ENCODE data around the gene CASP14. TPM values are rescaled to one million over a fixed set of nuclear protein-coding genes. Genes with fewer than 3 reads are reported as not detected.

The CASP14 gene
- total and polyA plus RNA-seq, 2 of the 8 experiments (the other 6 are each of a cell fraction or from before 2014, with no cell fraction given) = not detected

- Histone ChIP-seq H3K4me1 (replicated peaks in 1 of 4; ENCODE audit: control insufficient read depth in 3 of 4, insufficient read depth in 4 of 4, low read length in 3 of 4) (no peaks in the 10 kb centered on the region), H3K4me2 (ENCODE audit: insufficient read depth in 1 of 2, low read depth in 2 of 2, low read length in 2 of 2) (no peak overlapping the region), H3K4ac (replicated peaks; ENCODE audit: insufficient read length, low read depth, low read length) (no peak overlapping the region), H3K9ac (replicated peaks in 1 of 4; ENCODE audit: extremely low read depth in 1 of 4, low read depth in 3 of 4, low read length in 3 of 4) (no peak overlapping the region), H3K27ac (ENCODE audit: low read depth, low read length) (no peak overlapping the region), H3K4me3 (ENCODE audit: extremely low read depth in 1 of 4, insufficient read depth in 2 of 4, low read depth in 3 of 4, low read length in 4 of 4) (no peak overlapping the region), H2AK5ac (ENCODE audit: low read depth, low read length) (no peak overlapping the region), H4K8ac (ENCODE audit: extremely low read depth, insufficient read depth, low read length) (no peak overlapping the region), H2BK120ac (replicated peaks; ENCODE audit: low read depth, low read length) (no peak overlapping the region), H3K79me2 (ENCODE audit: control insufficient read depth in 1 of 2, insufficient read depth in 2 of 2, low read length in 2 of 2) (no peaks in the 10 kb centered on the region), H3K23ac (ENCODE audit: insufficient read length) (no peak overlapping the region), H2BK5ac (ENCODE audit: low read depth, low read length) (no peak overlapping the region), H4K5ac (ENCODE audit: insufficient read length, low read depth, low read length) (no peak overlapping the region), H2AFZ (ENCODE audit: low read length) (no peak overlapping the region), H4K91ac (replicated peaks; ENCODE audit: insufficient read length, low read length) (no peak overlapping the region), H3K14ac (ENCODE audit: insufficient read length) (no peak overlapping the region), H3K9me3 (ENCODE audit: insufficient read depth in 2 of 2, low read depth in 1 of 2, low read length in 1 of 2) (peaks cover 8 to 19% of the 10 kb centered on the region in 2 experiments; a peak in 3 of 4 replicates), H3K36me3 (ENCODE audit: control insufficient read depth in 2 of 4, insufficient read depth in 4 of 4, low read length in 3 of 4) (no peaks in the 10 kb centered on the region), H3K23me2 (ENCODE audit: low read depth, low read length) (no peaks in the 10 kb centered on the region), H3K18ac (ENCODE audit: extremely low read depth, low read length) (no peak overlapping the region), H2BK15ac (ENCODE audit: low read length) (no peak overlapping the region), H2BK20ac (ENCODE audit: low read length) (no peak overlapping the region), H3K79me1 (ENCODE audit: low read depth, low read length) (no peaks in the 10 kb centered on the region), H3K27me3 (replicated peaks in 1 of 4; ENCODE audit: control insufficient read depth in 3 of 4, extremely low read depth in 1 of 4, insufficient read depth in 3 of 4, low read length in 3 of 4) (no peaks in the 10 kb centered on the region; a peak in 2 of 7 replicates), H2BK12ac (ENCODE audit: low read depth, low read length) (no peak overlapping the region), H4K20me1 (replicated peaks in 1 of 2; ENCODE audit: control insufficient read depth in 1 of 2, insufficient read depth in 2 of 2, low read length in 2 of 2) (no peaks in the 10 kb centered on the region), H3K56ac (replicated peaks; ENCODE audit: insufficient read length, low read depth, low read length) (no peak overlapping the region)
- FAIRE-seq (no peak), DNase-seq (ENCODE audit: low read depth in 1 of 2, low spot score in 2 of 2) (no peak)
- ChIA-PET POLR2A (ENCODE audit: partially characterized antibody) (no interaction called here), CTCF (ENCODE audit: partially characterized antibody) (no interaction called here)
- WGBS, 2 experiments (ENCODE audit: extremely low coverage in 1 of 2, insufficient coverage in 1 of 2, insufficient read length in 1 of 2, insufficient replicate concordance in 2 of 2, low coverage in 1 of 2, low lambda C conversion rate in 2 of 2, missing lambda C conversion rate in 1 of 2) = 78 to 100% methylated on average over 1 to 5 of the region's 5 CpGs
- TF ChIP-seq GABPA (IDR thresholded peaks at IDR 0.05; ENCODE audit: borderline replicate concordance, insufficient read depth, low read length) = no peak
- no peak for TF ChIP-seq SP4 (IDR thresholded peaks at IDR 0.05; ENCODE audit: low read length)
- no peak for TF ChIP-seq JUND (IDR thresholded peaks at IDR 0.05; ENCODE audit: low read length)
- no peak for TF ChIP-seq KDM5A (IDR thresholded peaks at IDR 0.05; ENCODE audit: low read length)
- no peak for TF ChIP-seq EGR1 (IDR thresholded peaks at IDR 0.05; ENCODE audit: borderline replicate concordance, low read depth, low read length)
- no peak for TF ChIP-seq CHD1 (IDR thresholded peaks at IDR 0.05; ENCODE audit: low read depth, low read length)
- TF ChIP-seq YY1 (IDR thresholded peaks at IDR 0.05; ENCODE audit: low read depth, low read length) = no peak
- TF ChIP-seq KDM4A (IDR thresholded peaks at IDR 0.05; ENCODE audit: low read depth, low read length, severe bottlenecking) = no peak
- TF ChIP-seq FOSL1 (IDR thresholded peaks at IDR 0.05; ENCODE audit: insufficient read depth, low read depth, low read length) = no peak
- TF ChIP-seq E2F6 (IDR thresholded peaks at IDR 0.05) = no peak
Measured at GRCh38 chr19:15028490-15028889, 20.8 kb upstream of the CASP14 start.
